Astrocyte (in vitro differentiated cells and primary cell): ENCODE results near the gene NLGN1. TPM values are rescaled to one million over a fixed set of nuclear protein-coding genes. Genes with fewer than 3 reads are reported as not detected.
A peak's percentile ranks its signal among the peaks of the same experiment; 100 is the strongest.

Experiments
- DNase-seq: peaks from one replicate; pipeline ENCODE4 v3.0.0-alpha.2; 2010; ENCODE audit warnings: low read depth
- FAIRE-seq: peaks from 2 replicates; lab custom pipeline; 2011; peaks lifted over from hg19 to GRCh38; lab: Jason Lieb, UNC
- H2AFZ ChIP-seq: 2 replicates; pipeline ENCODE4 v1.6.0; 2012; ENCODE audit warnings: low read depth, low read length, inconsistent platforms
- H3K27ac ChIP-seq: 2 replicates; pipeline ENCODE4 v1.5.1; 2011; ENCODE audit warnings: low read depth, low read length, inconsistent platforms
- H3K27me3 ChIP-seq: 2 replicates; pipeline ENCODE4 v1.6.0; 2011; ENCODE audit warnings: low read length, inconsistent platforms; ENCODE audit not compliant: insufficient read depth
- H3K36me3 ChIP-seq: 2 replicates; pipeline ENCODE4 v1.5.1; 2011; ENCODE audit warnings: low read length, inconsistent platforms; ENCODE audit not compliant: insufficient read depth
- H3K4me1 ChIP-seq: 2 replicates; pipeline ENCODE4 v1.5.1; 2011; ENCODE audit warnings: low read length, inconsistent platforms; ENCODE audit not compliant: insufficient read depth
- H3K4me2 ChIP-seq: 2 replicates; pipeline ENCODE4 v1.6.0; 2012; ENCODE audit warnings: low read length, inconsistent platforms
- H3K4me3 ChIP-seq: 2 replicates; pipeline ENCODE4 v1.5.1; 2011; ENCODE audit warnings: low read depth, mild to moderate bottlenecking, low read length, inconsistent platforms; ENCODE audit not compliant: insufficient read depth
- H3K79me2 ChIP-seq: 2 replicates; pipeline ENCODE4 v1.6.0; 2012; ENCODE audit warnings: mild to moderate bottlenecking, low read length, inconsistent platforms; ENCODE audit not compliant: insufficient read depth
- H3K9ac ChIP-seq: 2 replicates; pipeline ENCODE4 v1.6.0; 2012; ENCODE audit warnings: mild to moderate bottlenecking, low read length, inconsistent platforms
- H3K9me3 ChIP-seq: 2 replicates; pipeline ENCODE4 v1.5.1; 2012; ENCODE audit warnings: low read depth, mild to moderate bottlenecking, low read length, inconsistent platforms; ENCODE audit not compliant: insufficient read depth
- H4K20me1 ChIP-seq: 2 replicates; pipeline ENCODE4 v1.6.0; 2012; ENCODE audit warnings: low read length, inconsistent platforms; ENCODE audit not compliant: insufficient read depth
- H3K27ac Mint-ChIP-seq: one replicate; pipeline ENCODE4 v1.8.0; 2021; ENCODE audit warnings: mild to moderate bottlenecking, mixed read lengths; ENCODE audit not compliant: unreplicated experiment
- H3K27me3 Mint-ChIP-seq: one replicate; pipeline ENCODE4 v1.8.0; 2021; ENCODE audit warnings: low read depth, mixed read lengths; ENCODE audit not compliant: unreplicated experiment
- H3K36me3 Mint-ChIP-seq: one replicate; pipeline ENCODE4 v1.8.0; 2021; ENCODE audit warnings: low read depth, mixed read lengths; ENCODE audit not compliant: unreplicated experiment
- H3K4me1 Mint-ChIP-seq: one replicate; pipeline ENCODE4 v1.8.0; 2021; ENCODE audit warnings: low read depth, mixed read lengths; ENCODE audit not compliant: unreplicated experiment
- H3K4me3 Mint-ChIP-seq: one replicate; pipeline ENCODE4 v1.8.0; 2021; ENCODE audit warnings: mild to moderate bottlenecking, moderate library complexity, mixed read lengths; ENCODE audit not compliant: unreplicated experiment
- H3K9me3 Mint-ChIP-seq: one replicate; pipeline ENCODE4 v1.8.0; 2021; ENCODE audit warnings: mild to moderate bottlenecking, mixed read lengths; ENCODE audit not compliant: unreplicated experiment
- EZH2 ChIP-seq: IDR thresholded peaks from 2 replicates; pipeline ENCODE4 v1.6.1; 2012; ENCODE audit warnings: mild to moderate bottlenecking, low read length, inconsistent platforms; ENCODE audit not compliant: insufficient read depth
- total RNA-seq: library from RNA; stranded (reverse); gene quantifications from 2 replicates; pipeline ENCODE4 v1.2.1, GENCODE V29; 2021
- TF ChIP-seq, protein P1 (sequence below): IDR thresholded peaks from 2 replicates; pipeline ENCODE4 v1.5.1; 2011; ENCODE audit warnings: low read depth, mild to moderate bottlenecking, inconsistent platforms, low read length, moderate library complexity; ENCODE audit not compliant: insufficient read depth

The NLGN1 gene
- total RNA-seq, 1 donor from 2014 or later, result 1.2 TPM

DNA sequence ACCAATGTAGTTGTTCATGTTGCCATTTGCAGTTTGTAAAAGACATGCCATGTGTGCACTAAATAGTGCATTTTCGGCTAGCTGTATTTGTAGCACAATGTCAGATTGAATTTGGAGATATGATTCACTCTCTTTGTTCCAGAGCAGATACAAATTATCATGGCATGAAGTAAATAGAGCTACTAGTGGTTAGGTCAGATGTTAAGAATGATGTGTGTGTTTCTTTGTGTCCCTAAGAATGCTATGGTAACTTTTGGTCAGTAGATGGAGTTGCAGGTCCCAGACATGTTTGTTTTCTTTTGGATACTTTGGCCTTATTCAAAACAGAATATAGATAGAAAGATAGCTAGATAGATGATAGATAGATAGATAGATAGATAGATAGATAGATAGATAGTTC is 595.8 kb downstream of the NLGN1 start:
- Histone ChIP-seq H3K4me1 (no peaks in the 10 kb centered on the region), H3K36me3 (no peaks in the 10 kb centered on the region), H3K4me2 (peak overlapping the region; percentile 4), H3K27ac (peak overlapping the region; percentile 23), H4K20me1 (no peaks in the 10 kb centered on the region), H3K9ac (no peak overlapping the region), H3K4me3 (no peak overlapping the region), H3K9me3 (no peaks in the 10 kb centered on the region), H2AFZ (peak overlapping the region; percentile 41), H3K79me2 (no peaks in the 10 kb centered on the region), H3K27me3 (no peaks in the 10 kb centered on the region)
- Mint-ChIP-seq H3K36me3 (no peaks in the 10 kb centered on the region), H3K27me3 (no peaks in the 10 kb centered on the region), H3K4me1 (peaks cover 8% of the 10 kb centered on the region), H3K4me3 (no peak overlapping the region), H3K9me3 (no peaks in the 10 kb centered on the region), H3K27ac (no peak overlapping the region)
- FAIRE-seq (peak; percentile 80), DNase-seq (peak; percentile 72)
- no peak for TF ChIP-seq EZH2
- TF ChIP-seq, protein P1, sequence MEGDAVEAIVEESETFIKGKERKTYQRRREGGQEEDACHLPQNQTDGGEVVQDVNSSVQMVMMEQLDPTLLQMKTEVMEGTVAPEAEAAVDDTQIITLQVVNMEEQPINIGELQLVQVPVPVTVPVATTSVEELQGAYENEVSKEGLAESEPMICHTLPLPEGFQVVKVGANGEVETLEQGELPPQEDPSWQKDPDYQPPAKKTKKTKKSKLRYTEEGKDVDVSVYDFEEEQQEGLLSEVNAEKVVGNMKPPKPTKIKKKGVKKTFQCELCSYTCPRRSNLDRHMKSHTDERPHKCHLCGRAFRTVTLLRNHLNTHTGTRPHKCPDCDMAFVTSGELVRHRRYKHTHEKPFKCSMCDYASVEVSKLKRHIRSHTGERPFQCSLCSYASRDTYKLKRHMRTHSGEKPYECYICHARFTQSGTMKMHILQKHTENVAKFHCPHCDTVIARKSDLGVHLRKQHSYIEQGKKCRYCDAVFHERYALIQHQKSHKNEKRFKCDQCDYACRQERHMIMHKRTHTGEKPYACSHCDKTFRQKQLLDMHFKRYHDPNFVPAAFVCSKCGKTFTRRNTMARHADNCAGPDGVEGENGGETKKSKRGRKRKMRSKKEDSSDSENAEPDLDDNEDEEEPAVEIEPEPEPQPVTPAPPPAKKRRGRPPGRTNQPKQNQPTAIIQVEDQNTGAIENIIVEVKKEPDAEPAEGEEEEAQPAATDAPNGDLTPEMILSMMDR, result peak; percentile 45

DNA sequence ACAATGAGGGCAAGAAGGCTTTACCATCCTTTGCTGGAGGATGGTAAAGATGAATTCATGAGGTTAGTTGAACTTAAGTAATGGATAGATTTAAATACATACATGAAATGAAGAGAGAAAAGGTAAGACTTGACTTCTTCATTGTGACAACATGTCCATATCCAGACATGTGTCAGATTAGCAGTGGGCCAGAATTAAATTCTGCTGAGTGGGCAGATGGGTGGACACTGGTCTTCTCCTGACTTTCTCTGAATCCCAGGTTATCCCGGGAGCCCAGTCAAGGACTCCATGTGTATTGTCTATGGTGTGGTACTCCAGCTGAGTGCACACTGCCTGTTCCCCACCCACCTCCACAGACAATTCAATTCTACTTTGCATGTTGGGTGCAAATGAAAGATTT is 603.1 kb downstream of the NLGN1 start:
- no peaks in the 10 kb centered on the region for H3K27me3 Mint-ChIP-seq
- no peaks in the 10 kb centered on the region for H3K79me2 ChIP-seq
- no peaks in the 10 kb centered on the region for H3K4me1 ChIP-seq
- TF ChIP-seq EZH2, result no peak
- TF ChIP-seq, protein P1, result no peak
- no peak overlapping the region for H3K4me3 Mint-ChIP-seq
- FAIRE-seq (no peak), DNase-seq (no peak)
- no peaks in the 10 kb centered on the region for H3K36me3 Mint-ChIP-seq
- H3K9ac ChIP-seq, result no peak overlapping the region
- H3K4me1 Mint-ChIP-seq, result no peaks in the 10 kb centered on the region
- H3K4me3 ChIP-seq, result no peak overlapping the region
- H3K27ac Mint-ChIP-seq, result no peak overlapping the region
- H3K4me2 ChIP-seq, result no peak overlapping the region
- H3K9me3 ChIP-seq, result no peaks in the 10 kb centered on the region
- H2AFZ ChIP-seq, result no peak overlapping the region
- H3K36me3 ChIP-seq, result no peaks in the 10 kb centered on the region
- no peak overlapping the region for H3K27ac ChIP-seq
- no peaks in the 10 kb centered on the region for H3K9me3 Mint-ChIP-seq
- H4K20me1 ChIP-seq, result no peaks in the 10 kb centered on the region
- no peaks in the 10 kb centered on the region for H3K27me3 ChIP-seq

DNA sequence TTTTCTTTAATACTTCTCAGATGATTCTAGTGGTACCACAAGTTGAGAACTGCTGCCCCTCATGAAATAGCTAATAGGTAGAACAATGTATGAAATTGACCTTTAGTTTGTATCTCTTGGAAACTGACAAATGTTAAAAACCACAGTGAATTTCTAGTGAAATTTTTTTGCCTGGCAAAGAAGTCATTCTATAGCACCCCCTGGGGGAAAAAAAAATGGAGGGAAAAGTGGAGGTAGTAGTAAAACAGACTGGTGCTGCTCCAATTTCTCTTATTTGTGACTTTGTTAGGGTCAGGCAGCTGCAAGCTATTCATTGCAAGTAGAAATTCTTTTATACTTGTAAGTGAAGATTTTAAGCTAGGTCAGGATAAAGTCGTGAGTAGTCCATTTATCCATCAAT is 605.0 kb downstream of the NLGN1 start:
- Histone ChIP-seq H3K4me1 (no peaks in the 10 kb centered on the region), H3K9me3 (no peaks in the 10 kb centered on the region), H3K27ac (no peak overlapping the region), H3K9ac (no peak overlapping the region), H2AFZ (no peak overlapping the region), H4K20me1 (no peaks in the 10 kb centered on the region), H3K79me2 (no peaks in the 10 kb centered on the region), H3K36me3 (no peaks in the 10 kb centered on the region), H3K4me2 (no peak overlapping the region), H3K27me3 (no peaks in the 10 kb centered on the region), H3K4me3 (no peak overlapping the region)
- Mint-ChIP-seq H3K9me3 (no peaks in the 10 kb centered on the region), H3K27me3 (no peaks in the 10 kb centered on the region), H3K27ac (no peak overlapping the region), H3K4me1 (no peaks in the 10 kb centered on the region), H3K4me3 (no peak overlapping the region), H3K36me3 (no peaks in the 10 kb centered on the region)
- DNase-seq (no peak), FAIRE-seq (no peak)
- no peak for TF ChIP-seq EZH2
- TF ChIP-seq, protein P1, result peak; percentile 29
